ENCODE measurements around the gene SPEF2. TPM values are rescaled to one million over a fixed set of nuclear protein-coding genes. Genes with fewer than 3 reads are reported as not detected.

Gene SPEF2
- total RNA-seq, 3 donors from 2014 or later = 8.2 to 35.9 (median 11.5) TPM

DNA sequence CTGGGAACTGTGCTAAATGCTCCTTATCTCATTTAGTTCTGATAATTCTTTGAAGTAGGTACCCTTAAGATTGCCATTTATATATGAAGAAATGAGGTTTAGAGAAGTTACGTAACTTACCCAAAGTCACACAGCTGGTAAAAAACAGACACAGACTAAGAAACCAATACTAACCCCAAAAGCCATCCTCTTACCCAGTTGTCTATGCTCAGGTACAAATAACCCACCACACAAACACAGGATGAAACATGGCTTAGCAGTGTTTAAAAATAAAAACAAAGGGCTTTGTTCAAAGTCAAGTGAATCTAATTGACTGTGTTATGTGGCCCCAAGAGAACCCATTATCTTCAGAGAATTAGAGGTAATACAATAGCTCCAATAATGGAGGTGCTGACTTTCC lies 202.0 kb downstream of the SPEF2 start:
- TF ChIP-seq, protein P1, sequence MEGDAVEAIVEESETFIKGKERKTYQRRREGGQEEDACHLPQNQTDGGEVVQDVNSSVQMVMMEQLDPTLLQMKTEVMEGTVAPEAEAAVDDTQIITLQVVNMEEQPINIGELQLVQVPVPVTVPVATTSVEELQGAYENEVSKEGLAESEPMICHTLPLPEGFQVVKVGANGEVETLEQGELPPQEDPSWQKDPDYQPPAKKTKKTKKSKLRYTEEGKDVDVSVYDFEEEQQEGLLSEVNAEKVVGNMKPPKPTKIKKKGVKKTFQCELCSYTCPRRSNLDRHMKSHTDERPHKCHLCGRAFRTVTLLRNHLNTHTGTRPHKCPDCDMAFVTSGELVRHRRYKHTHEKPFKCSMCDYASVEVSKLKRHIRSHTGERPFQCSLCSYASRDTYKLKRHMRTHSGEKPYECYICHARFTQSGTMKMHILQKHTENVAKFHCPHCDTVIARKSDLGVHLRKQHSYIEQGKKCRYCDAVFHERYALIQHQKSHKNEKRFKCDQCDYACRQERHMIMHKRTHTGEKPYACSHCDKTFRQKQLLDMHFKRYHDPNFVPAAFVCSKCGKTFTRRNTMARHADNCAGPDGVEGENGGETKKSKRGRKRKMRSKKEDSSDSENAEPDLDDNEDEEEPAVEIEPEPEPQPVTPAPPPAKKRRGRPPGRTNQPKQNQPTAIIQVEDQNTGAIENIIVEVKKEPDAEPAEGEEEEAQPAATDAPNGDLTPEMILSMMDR (IDR thresholded peaks at IDR 0.05) = no peak
- TF ChIP-seq POLR2AphosphoS5 (IDR thresholded peaks at IDR 0.05) = no peak
- TF ChIP-seq POLR2A (IDR thresholded peaks at IDR 0.05) = no peak
- Histone ChIP-seq H3K27ac (no peak overlapping the region), H3K4me1 (no peaks in the 10 kb centered on the region), H3K4me3 (no peak overlapping the region), H3K27me3 (no peaks in the 10 kb centered on the region), H3K36me3 (no peaks in the 10 kb centered on the region), H3K9me3 (no peaks in the 10 kb centered on the region)
- intact Hi-C loops (cut with DNase I; ENCODE audit: low total_unique reads) = no loop called here
- no peak for DNase-seq (ENCODE audit: low spot score in 2 of 2)

DNA sequence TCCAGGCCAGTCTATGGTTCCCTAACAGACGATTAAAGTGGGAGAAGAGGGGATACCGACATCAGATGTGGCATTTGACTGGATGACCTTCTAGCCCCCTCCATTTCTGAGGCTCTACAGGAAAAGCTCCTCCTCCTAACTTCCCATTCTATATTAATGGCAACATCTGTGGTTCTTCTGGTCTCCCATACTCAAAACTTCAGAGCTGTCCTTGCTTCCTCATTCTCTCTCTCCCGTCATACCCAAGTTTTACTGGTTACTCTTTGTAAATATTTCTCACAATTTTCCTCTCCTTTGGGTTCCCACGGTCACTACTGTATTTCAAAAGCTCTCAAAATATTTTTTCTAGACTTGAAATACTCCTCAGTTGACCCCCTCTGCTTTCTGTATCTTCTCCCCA lies 203.1 kb downstream of the SPEF2 start:
- DNase-seq (ENCODE audit: low spot score in 2 of 2) = no peak
- H3K27me3 ChIP-seq = no peaks in the 10 kb centered on the region
- no peak overlapping the region for H3K4me3 ChIP-seq
- H3K4me1 ChIP-seq = no peaks in the 10 kb centered on the region
- intact Hi-C loops (cut with DNase I; ENCODE audit: low total_unique reads) = no loop called here
- no peak overlapping the region for H3K27ac ChIP-seq
- no peaks in the 10 kb centered on the region for H3K36me3 ChIP-seq
- TF ChIP-seq, protein P1 (IDR thresholded peaks at IDR 0.05) = no peak
- TF ChIP-seq POLR2A (IDR thresholded peaks at IDR 0.05) (no peak), POLR2AphosphoS5 (IDR thresholded peaks at IDR 0.05) (no peak)
- H3K9me3 ChIP-seq = no peaks in the 10 kb centered on the region

DNA sequence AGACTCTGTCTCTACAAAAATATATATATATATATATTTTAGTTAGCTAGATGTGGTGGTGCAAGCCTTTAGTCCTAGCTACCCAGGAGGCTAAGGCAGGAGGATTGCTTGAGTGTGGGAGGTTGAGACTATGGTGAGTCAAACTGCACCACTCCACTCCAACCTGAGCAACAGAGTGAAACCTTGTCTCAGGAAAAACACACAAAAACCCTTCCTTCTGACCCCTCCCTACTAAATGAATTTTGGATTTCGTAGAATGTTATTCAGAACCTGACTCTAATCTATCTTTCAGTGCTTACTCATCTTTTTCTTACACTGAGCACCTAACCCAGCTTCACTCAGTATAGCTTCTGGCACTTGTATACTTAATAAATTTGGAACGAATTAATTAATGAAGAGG lies 203.8 kb downstream of the SPEF2 start:
- Histone ChIP-seq H3K27me3 (no peaks in the 10 kb centered on the region), H3K36me3 (no peaks in the 10 kb centered on the region), H3K4me3 (no peak overlapping the region), H3K9me3 (no peaks in the 10 kb centered on the region), H3K27ac (no peak overlapping the region), H3K4me1 (no peaks in the 10 kb centered on the region)
- TF ChIP-seq, protein P1 (IDR thresholded peaks at IDR 0.05) = no peak
- TF ChIP-seq POLR2AphosphoS5 (IDR thresholded peaks at IDR 0.05) = no peak
- TF ChIP-seq POLR2A (IDR thresholded peaks at IDR 0.05) = no peak
- DNase-seq (ENCODE audit: low spot score in 2 of 2) = no peak
- intact Hi-C loops (cut with DNase I; ENCODE audit: low total_unique reads) = no loop called here

DNA sequence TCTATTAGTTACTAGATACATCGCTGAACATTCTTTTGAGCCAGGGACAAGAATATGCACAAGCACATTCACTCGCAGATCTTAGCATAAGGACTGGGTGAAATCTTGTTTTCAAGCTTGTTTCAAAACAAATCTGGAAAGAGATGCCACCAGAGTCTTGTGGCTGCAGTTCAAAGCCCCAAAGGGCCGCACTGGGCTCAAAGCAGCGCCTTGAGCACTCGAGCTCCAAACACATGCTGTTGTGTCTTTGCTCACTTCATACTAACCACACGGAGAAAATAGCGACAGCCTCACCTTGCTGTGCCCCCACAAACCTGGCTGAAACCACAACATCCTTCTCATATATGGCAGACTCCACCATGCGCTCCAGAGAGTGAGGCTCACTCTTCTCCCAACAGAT lies 204.8 kb downstream of the SPEF2 start:
- Histone ChIP-seq H3K36me3 (no peaks in the 10 kb centered on the region), H3K4me1 (no peaks in the 10 kb centered on the region), H3K4me3 (no peak overlapping the region), H3K9me3 (no peaks in the 10 kb centered on the region), H3K27ac (no peak overlapping the region), H3K27me3 (no peaks in the 10 kb centered on the region)
- no peak for DNase-seq (ENCODE audit: low spot score in 2 of 2)
- TF ChIP-seq POLR2AphosphoS5 (IDR thresholded peaks at IDR 0.05) = no peak
- TF ChIP-seq POLR2A (IDR thresholded peaks at IDR 0.05) = no peak
- TF ChIP-seq, protein P1 (IDR thresholded peaks at IDR 0.05) = no peak
- intact Hi-C loops (cut with DNase I; ENCODE audit: low total_unique reads) = no loop called here

DNA sequence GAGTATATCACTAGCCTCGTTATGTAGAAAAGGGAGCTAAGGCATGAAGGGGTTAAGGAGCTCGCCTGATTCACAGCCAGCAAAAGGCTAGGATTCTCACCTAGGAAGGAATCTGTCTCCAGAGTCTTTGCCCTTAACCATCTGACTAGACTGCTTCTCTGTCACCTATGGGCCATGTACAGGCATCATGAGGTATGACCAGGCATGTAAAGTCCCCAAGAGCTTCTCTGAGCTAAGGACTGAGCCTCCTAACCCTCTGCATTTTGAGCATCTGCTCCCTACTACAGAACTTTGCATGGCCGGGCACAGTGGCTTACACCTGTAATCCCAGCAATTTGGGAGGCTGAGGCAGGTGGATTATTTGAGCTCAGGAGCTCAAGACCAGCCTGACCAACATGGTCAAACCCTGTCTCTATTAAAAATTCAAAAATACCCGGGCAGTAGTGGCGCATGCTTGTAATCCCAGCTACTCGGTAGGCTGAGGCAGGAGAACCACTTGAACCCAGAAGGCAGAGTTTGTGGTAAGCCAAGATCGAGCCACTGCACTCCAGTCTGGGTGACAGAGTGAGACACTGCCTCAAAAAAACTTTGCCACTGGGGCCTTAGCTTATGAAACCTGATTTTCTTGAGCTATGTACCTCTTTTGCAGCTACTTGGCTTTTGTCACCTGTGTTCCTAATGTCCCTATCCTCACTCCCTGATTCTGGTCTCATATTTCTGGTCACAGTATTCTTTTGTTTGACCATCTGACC lies 205.9 kb downstream of the SPEF2 start:
- TF ChIP-seq POLR2AphosphoS5 (IDR thresholded peaks at IDR 0.05) (no peak), POLR2A (IDR thresholded peaks at IDR 0.05) (no peak)
- TF ChIP-seq, protein P1 (IDR thresholded peaks at IDR 0.05) = no peak
- Histone ChIP-seq H3K4me3 (no peak overlapping the region), H3K9me3 (no peaks in the 10 kb centered on the region), H3K27me3 (no peaks in the 10 kb centered on the region), H3K36me3 (no peaks in the 10 kb centered on the region), H3K4me1 (no peaks in the 10 kb centered on the region), H3K27ac (no peak overlapping the region)
- intact Hi-C loops (cut with DNase I; ENCODE audit: low total_unique reads) = no loop called here
- no peak for DNase-seq (ENCODE audit: low spot score in 2 of 2)
